SK-N-SH (cell line): Measurements from ENCODE around the gene HELQ. TPM values are rescaled to one million over a fixed set of nuclear protein-coding genes. Genes with fewer than 3 reads are reported as not detected.

Experiments
- CTCF ChIA-PET: fragments of 300-600, 350-600 bp; formaldehyde crosslinking; extraction: SDS; loops from one replicate; lab custom pipeline; 2021; lab: Yijun Ruan, JAX
- POLR2A ChIA-PET: fragments of 350-600 bp; sonication (Branson Sonifier 250); formaldehyde crosslinking; extraction: SDS; loops from one replicate; lab custom pipeline; 2020; ENCODE audit warnings: antibody characterized with exemption, inconsistent platforms; lab: Yijun Ruan, JAX
- DNase-seq: peaks from one replicate; pipeline ENCODE4 v3.0.0; 2012
- H2AFZ ChIP-seq: fragments of 200-600 bp; sonication (generic); 2 replicates; pipeline ENCODE4 v1.8.1; 2016; ENCODE audit warnings: antibody characterized with exemption, mild to moderate bottlenecking, low read depth
- H3F3A ChIP-seq: fragments of 200-600 bp; sonication (generic); replicated peaks from 2 replicates; pipeline ENCODE3; 2016; ENCODE audit warnings: antibody characterized with exemption, mild to moderate bottlenecking; ENCODE audit not compliant: insufficient read depth
- H3K27ac ChIP-seq, 2 experiments: fragments of 200-500 bp in 1 of 2; fragments of 200-600 bp in 1 of 2; sonication (Bioruptor generic) in 1 of 2; sonication (generic), shearing (Covaris generic) in 1 of 2; 2 replicates each; pipeline versions ENCODE4 v1.5.1 to v1.6.1; 2014 to 2016; ENCODE audit warnings: low read depth in 2 of 2, inconsistent platforms in 1 of 2, low read length in 1 of 2, mild to moderate bottlenecking in 1 of 2, mixed read lengths in 1 of 2
- H3K27me3 ChIP-seq: fragments of 200-600 bp; sonication (generic), shearing (Covaris generic); 2 replicates; pipeline ENCODE4 v1.6.1; 2016; ENCODE audit warnings: mixed run types; ENCODE audit not compliant: insufficient read depth
- H3K36me3 ChIP-seq, 2 experiments: fragments of 200-500 bp in 1 of 2; fragments of 200-600 bp in 1 of 2; sonication (Bioruptor generic) in 1 of 2; sonication (generic) in 1 of 2; replicated peaks in 1 of 2; 2 replicates each; pipeline versions ENCODE3 to v1.5.1; 2014 to 2016; ENCODE audit warnings: low read length in 1 of 2, mild to moderate bottlenecking in 1 of 2; ENCODE audit not compliant: insufficient read depth in 2 of 2, control insufficient read depth in 1 of 2
- H3K4me1 ChIP-seq, 2 experiments: fragments of 200-500 bp in 1 of 2; fragments of 200-600 bp in 1 of 2; sonication (Bioruptor generic) in 1 of 2; sonication (generic), shearing (Covaris generic) in 1 of 2; 2 replicates each; pipeline versions ENCODE4 v1.5.1 to v1.6.1; 2014 to 2016; ENCODE audit warnings: low read depth in 1 of 2, low read length in 1 of 2, mixed run types in 1 of 2; ENCODE audit not compliant: insufficient read depth in 2 of 2, control insufficient read depth in 1 of 2
- H3K4me2 ChIP-seq: fragments of 200-600 bp; sonication (generic), shearing (Covaris generic); 2 replicates; pipeline ENCODE4 v1.6.1; 2017; ENCODE audit warnings: mixed run types
- H3K4me3 ChIP-seq, 2 experiments: fragments of 200-500 bp in 1 of 2; fragments of 200-600 bp in 1 of 2; sonication (Bioruptor generic) in 1 of 2; sonication (generic), shearing (Covaris generic) in 1 of 2; 2 replicates each; pipeline versions ENCODE4 v1.5.1 to v1.8.1; 2014 to 2016; ENCODE audit warnings: low read depth in 2 of 2, inconsistent platforms in 1 of 2, low read length in 1 of 2, mild to moderate bottlenecking in 1 of 2, mixed read lengths in 1 of 2, moderate library complexity in 1 of 2
- H3K79me2 ChIP-seq: fragments of 200-600 bp; sonication (generic); 2 replicates; pipeline ENCODE4 v1.8.1; 2017; ENCODE audit warnings: mild to moderate bottlenecking; ENCODE audit not compliant: insufficient read depth
- H3K9ac ChIP-seq: fragments of 200-600 bp; sonication (generic); 2 replicates; pipeline ENCODE4 v1.6.1; 2017; ENCODE audit warnings: mixed run types
- H3K9me2 ChIP-seq: fragments of 200-600 bp; sonication (generic); 2 replicates; pipeline ENCODE4 v1.6.1; 2017; ENCODE audit warnings: mixed run types
- H3K9me3 ChIP-seq: fragments of 200-600 bp; sonication (generic); 2 replicates; pipeline ENCODE4 v1.6.1; 2017; ENCODE audit warnings: mixed run types, mild to moderate bottlenecking, moderate library complexity
- H4K20me1 ChIP-seq: fragments of 200-600 bp; sonication (generic); 2 replicates; pipeline ENCODE4 v1.6.1; 2017; ENCODE audit warnings: mild to moderate bottlenecking, mixed run types; ENCODE audit not compliant: insufficient read depth
- CHD2 ChIP-seq: fragments of 150-350 bp; IDR thresholded peaks from 2 replicates; pipeline ENCODE4 v1.6.1; 2018; ENCODE audit warnings: low read length; ENCODE audit not compliant: partially characterized antibody
- ELF1 ChIP-seq: IDR thresholded peaks from 2 replicates; pipeline ENCODE4 v1.4.0; 2012
- EZH2phosphoT487 ChIP-seq: fragments of 200-600 bp; sonication (generic); IDR thresholded peaks from 2 replicates; pipeline ENCODE4 v1.6.1; 2017; ENCODE audit warnings: low read depth, mixed run types, mild to moderate bottlenecking, antibody characterized with exemption, moderate library complexity, borderline replicate concordance
- FOSL2 ChIP-seq: IDR thresholded peaks from 2 replicates; pipeline ENCODE4 v1.4.0; 2012; ENCODE audit warnings: low read depth, mild to moderate bottlenecking, moderate library complexity, borderline replicate concordance
- FOXJ3 ChIP-seq: sonication (generic); formaldehyde crosslinking; IDR thresholded peaks from 2 replicates; pipeline ENCODE4 v1.5.1; 2020; ENCODE audit warnings: mild to moderate bottlenecking, missing genetic modification reagents
- FOXM1 ChIP-seq: IDR thresholded peaks from 2 replicates; pipeline ENCODE4 v1.4.0; 2012; ENCODE audit warnings: low read depth, mild to moderate bottlenecking
- MXI1 ChIP-seq: IDR thresholded peaks from 2 replicates; pipeline ENCODE4 v1.6.1; 2012; ENCODE audit warnings: mild to moderate bottlenecking, low read depth, low read length, improper control_type of control experiment
- POLR2AphosphoS5 ChIP-seq: IDR thresholded peaks from 2 replicates; pipeline ENCODE4 v1.6.1; 2012; ENCODE audit warnings: low read depth, low read length
- RCOR1 ChIP-seq: fragments of 150-350 bp; IDR thresholded peaks from 2 replicates; pipeline ENCODE4 v1.6.1; 2017; ENCODE audit warnings: antibody characterized with exemption, low read length
- RXRA ChIP-seq: IDR thresholded peaks from 2 replicates; pipeline ENCODE4 v1.4.0; 2012; ENCODE audit warnings: low read depth, mild to moderate bottlenecking, borderline replicate concordance
- SMC3 ChIP-seq: IDR thresholded peaks from 2 replicates; pipeline ENCODE4 v1.6.1; 2012; ENCODE audit warnings: low read depth, low read length, improper control_type of control experiment
- TAF1 ChIP-seq: IDR thresholded peaks from 2 replicates; pipeline ENCODE4 v1.6.1; 2012; ENCODE audit warnings: low read depth, mild to moderate bottlenecking, low read length, moderate library complexity, borderline replicate concordance
- YY1 ChIP-seq: IDR thresholded peaks from 2 replicates; pipeline ENCODE4 v1.4.0; 2012; ENCODE audit warnings: low read depth, mild to moderate bottlenecking
- WGBS: methylation state at CpG from one replicate; pipeline ENCODE4 v1.1.6; 2017; ENCODE audit warnings: low lambda C conversion rate; 5-methylcytosine and 5-hydroxymethylcytosine counted together
- polyA plus RNA-seq, 3 experiments: library from polyadenylated mRNA; depleted of rRNA; stranded (reverse); fragments of >200 nt; gene quantifications; 2 replicates each; pipeline ENCODE4 v1.2.3, GENCODE V29; 2012
- TF ChIP-seq, protein P1 (sequence below): IDR thresholded peaks from 2 replicates; pipeline ENCODE4 v1.4.0; 2012; ENCODE audit warnings: low read depth, borderline replicate concordance
- TF ChIP-seq, protein P2 (sequence below): IDR thresholded peaks from 2 replicates; pipeline ENCODE4; 2012
- TF ChIP-seq, protein P3 (sequence below): IDR thresholded peaks from 2 replicates; pipeline ENCODE4 v1.6.1; 2012; ENCODE audit warnings: mild to moderate bottlenecking, low read depth, low read length, moderate library complexity
- TF ChIP-seq, protein P4 (sequence below): fragments of 200-600 bp; sonication (generic); IDR thresholded peaks from 2 replicates; pipeline ENCODE4 v1.6.1; 2017; ENCODE audit warnings: antibody characterized with exemption, mild to moderate bottlenecking, moderate library complexity

The HELQ gene
- polyA plus RNA-seq, 1 of the 3 experiments (the other 2 are of a cell fraction), result 7.2 TPM

DNA sequence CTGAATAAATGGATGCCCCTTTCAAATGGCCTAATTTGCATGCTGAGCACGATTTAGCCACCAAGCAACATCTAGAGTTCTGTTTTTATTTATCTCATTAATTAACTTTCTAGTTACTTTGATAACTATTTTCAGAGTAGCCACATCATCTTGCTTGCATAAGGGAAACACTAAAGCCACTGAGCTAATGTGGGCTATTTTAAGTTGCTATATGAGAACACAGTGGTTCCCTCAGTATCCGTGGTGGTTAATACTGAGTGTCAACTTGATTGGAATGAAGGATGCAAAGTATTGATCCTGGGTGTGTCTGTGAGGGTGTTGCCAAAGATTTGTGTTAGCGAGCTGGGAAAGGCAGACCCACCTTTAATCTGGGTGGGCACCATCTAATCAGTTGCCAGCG is 95.6 kb downstream of the HELQ start:
- CTCF ChIA-PET, result no interaction called here
- 0 out of 2 replicates have a peak, but pooled peaks cover under 1% of the 10 kb centered on the region for H3K27me3 ChIP-seq

More for the DNA sequence above, 95.6 kb downstream of the HELQ start:
- H3K9ac ChIP-seq, result no peak overlapping the region
- no peak for DNase-seq
- TF ChIP-seq CHD2 (no peak), YY1 (no peak), RCOR1 (no peak), SMC3 (no peak), TAF1 (no peak), FOSL2 (no peak), MXI1 (no peak), FOXM1 (no peak), FOXJ3 (CRISPR knock-in tag) (no peak), POLR2AphosphoS5 (no peak), ELF1 (no peak), RXRA (no peak), EZH2phosphoT487 (no peak)
- TF ChIP-seq, protein P1, sequence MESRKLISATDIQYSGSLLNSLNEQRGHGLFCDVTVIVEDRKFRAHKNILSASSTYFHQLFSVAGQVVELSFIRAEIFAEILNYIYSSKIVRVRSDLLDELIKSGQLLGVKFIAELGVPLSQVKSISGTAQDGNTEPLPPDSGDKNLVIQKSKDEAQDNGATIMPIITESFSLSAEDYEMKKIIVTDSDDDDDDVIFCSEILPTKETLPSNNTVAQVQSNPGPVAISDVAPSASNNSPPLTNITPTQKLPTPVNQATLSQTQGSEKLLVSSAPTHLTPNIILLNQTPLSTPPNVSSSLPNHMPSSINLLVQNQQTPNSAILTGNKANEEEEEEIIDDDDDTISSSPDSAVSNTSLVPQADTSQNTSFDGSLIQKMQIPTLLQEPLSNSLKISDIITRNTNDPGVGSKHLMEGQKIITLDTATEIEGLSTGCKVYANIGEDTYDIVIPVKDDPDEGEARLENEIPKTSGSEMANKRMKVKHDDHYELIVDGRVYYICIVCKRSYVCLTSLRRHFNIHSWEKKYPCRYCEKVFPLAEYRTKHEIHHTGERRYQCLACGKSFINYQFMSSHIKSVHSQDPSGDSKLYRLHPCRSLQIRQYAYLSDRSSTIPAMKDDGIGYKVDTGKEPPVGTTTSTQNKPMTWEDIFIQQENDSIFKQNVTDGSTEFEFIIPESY, result no peak
- TF ChIP-seq, protein P2, sequence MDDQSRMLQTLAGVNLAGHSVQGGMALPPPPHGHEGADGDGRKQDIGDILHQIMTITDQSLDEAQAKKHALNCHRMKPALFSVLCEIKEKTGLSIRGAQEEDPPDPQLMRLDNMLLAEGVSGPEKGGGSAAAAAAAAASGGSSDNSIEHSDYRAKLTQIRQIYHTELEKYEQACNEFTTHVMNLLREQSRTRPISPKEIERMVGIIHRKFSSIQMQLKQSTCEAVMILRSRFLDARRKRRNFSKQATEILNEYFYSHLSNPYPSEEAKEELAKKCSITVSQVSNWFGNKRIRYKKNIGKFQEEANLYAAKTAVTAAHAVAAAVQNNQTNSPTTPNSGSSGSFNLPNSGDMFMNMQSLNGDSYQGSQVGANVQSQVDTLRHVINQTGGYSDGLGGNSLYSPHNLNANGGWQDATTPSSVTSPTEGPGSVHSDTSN, result no peak
- TF ChIP-seq, protein P3, sequence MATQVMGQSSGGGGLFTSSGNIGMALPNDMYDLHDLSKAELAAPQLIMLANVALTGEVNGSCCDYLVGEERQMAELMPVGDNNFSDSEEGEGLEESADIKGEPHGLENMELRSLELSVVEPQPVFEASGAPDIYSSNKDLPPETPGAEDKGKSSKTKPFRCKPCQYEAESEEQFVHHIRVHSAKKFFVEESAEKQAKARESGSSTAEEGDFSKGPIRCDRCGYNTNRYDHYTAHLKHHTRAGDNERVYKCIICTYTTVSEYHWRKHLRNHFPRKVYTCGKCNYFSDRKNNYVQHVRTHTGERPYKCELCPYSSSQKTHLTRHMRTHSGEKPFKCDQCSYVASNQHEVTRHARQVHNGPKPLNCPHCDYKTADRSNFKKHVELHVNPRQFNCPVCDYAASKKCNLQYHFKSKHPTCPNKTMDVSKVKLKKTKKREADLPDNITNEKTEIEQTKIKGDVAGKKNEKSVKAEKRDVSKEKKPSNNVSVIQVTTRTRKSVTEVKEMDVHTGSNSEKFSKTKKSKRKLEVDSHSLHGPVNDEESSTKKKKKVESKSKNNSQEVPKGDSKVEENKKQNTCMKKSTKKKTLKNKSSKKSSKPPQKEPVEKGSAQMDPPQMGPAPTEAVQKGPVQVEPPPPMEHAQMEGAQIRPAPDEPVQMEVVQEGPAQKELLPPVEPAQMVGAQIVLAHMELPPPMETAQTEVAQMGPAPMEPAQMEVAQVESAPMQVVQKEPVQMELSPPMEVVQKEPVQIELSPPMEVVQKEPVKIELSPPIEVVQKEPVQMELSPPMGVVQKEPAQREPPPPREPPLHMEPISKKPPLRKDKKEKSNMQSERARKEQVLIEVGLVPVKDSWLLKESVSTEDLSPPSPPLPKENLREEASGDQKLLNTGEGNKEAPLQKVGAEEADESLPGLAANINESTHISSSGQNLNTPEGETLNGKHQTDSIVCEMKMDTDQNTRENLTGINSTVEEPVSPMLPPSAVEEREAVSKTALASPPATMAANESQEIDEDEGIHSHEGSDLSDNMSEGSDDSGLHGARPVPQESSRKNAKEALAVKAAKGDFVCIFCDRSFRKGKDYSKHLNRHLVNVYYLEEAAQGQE, result no peak
- TF ChIP-seq, protein P4, sequence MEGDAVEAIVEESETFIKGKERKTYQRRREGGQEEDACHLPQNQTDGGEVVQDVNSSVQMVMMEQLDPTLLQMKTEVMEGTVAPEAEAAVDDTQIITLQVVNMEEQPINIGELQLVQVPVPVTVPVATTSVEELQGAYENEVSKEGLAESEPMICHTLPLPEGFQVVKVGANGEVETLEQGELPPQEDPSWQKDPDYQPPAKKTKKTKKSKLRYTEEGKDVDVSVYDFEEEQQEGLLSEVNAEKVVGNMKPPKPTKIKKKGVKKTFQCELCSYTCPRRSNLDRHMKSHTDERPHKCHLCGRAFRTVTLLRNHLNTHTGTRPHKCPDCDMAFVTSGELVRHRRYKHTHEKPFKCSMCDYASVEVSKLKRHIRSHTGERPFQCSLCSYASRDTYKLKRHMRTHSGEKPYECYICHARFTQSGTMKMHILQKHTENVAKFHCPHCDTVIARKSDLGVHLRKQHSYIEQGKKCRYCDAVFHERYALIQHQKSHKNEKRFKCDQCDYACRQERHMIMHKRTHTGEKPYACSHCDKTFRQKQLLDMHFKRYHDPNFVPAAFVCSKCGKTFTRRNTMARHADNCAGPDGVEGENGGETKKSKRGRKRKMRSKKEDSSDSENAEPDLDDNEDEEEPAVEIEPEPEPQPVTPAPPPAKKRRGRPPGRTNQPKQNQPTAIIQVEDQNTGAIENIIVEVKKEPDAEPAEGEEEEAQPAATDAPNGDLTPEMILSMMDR, result no peak
- no peaks in the 10 kb centered on the region for H3K36me3 ChIP-seq
- no peak overlapping the region for H3K4me3 ChIP-seq
- H3K27ac ChIP-seq, result no peak overlapping the region
- no peaks in the 10 kb centered on the region for H3K9me2 ChIP-seq
- H2AFZ ChIP-seq, result no peak overlapping the region
- H3K79me2 ChIP-seq, result no peaks in the 10 kb centered on the region
- POLR2A ChIA-PET, result no interaction called here
- H3K9me3 ChIP-seq, result no peaks in the 10 kb centered on the region
- no peak overlapping the region for H3K4me2 ChIP-seq
- peaks cover 22% of the 10 kb centered on the region for H3F3A ChIP-seq
- 57% methylated on average over 4 of the region's 4 CpGs for WGBS
- H4K20me1 ChIP-seq, result no peaks in the 10 kb centered on the region
- peaks cover 0 to 3% of the 10 kb centered on the region in 2 experiments; a peak in 1 of 4 replicates for H3K4me1 ChIP-seq
